A673 (cell line): ENCODE data around the gene CNOT2.

Experiments
- EZH2 ChIP-seq: fragments of 200-600 bp; sonication (generic); IDR thresholded peaks from 2 replicates; pipeline ENCODE4 v1.6.1; 2017; ENCODE audit warnings: borderline replicate concordance, low read depth, mild to moderate bottlenecking, mixed read lengths, antibody characterized with exemption, low read length; ENCODE audit not compliant: poor library complexity, severe bottlenecking
- TF ChIP-seq, protein P1 (sequence below): fragments of 300-800, 200-600 bp; sonication (generic); conservative IDR thresholded peaks from 2 replicates; pipeline ENCODE4 v1.5.1; 2017; ENCODE audit warnings: low read depth, mild to moderate bottlenecking, antibody characterized with exemption, low read length, moderate library complexity, mixed read lengths

DNA sequence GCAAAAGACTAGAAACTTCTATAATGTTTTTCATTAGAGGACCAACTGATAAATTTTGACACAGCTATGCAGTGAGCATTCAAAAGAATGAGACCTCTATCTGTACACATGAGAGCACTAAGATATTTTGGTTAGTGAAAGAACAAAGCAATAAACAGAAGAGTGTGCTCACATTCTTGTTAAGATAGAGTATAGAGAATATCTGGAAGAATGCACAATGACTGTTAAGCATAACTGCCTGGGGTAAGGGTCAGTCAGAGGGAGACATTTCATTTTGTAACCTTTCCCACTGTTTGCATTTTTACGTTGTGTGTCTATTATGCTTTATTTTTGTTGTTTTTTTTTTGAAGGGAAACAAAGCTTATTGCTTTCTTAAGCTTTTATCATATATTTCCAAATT is 143.5 kb downstream of the CNOT2 start:
- TF ChIP-seq, protein P1, sequence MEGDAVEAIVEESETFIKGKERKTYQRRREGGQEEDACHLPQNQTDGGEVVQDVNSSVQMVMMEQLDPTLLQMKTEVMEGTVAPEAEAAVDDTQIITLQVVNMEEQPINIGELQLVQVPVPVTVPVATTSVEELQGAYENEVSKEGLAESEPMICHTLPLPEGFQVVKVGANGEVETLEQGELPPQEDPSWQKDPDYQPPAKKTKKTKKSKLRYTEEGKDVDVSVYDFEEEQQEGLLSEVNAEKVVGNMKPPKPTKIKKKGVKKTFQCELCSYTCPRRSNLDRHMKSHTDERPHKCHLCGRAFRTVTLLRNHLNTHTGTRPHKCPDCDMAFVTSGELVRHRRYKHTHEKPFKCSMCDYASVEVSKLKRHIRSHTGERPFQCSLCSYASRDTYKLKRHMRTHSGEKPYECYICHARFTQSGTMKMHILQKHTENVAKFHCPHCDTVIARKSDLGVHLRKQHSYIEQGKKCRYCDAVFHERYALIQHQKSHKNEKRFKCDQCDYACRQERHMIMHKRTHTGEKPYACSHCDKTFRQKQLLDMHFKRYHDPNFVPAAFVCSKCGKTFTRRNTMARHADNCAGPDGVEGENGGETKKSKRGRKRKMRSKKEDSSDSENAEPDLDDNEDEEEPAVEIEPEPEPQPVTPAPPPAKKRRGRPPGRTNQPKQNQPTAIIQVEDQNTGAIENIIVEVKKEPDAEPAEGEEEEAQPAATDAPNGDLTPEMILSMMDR: no peak
- TF ChIP-seq EZH2: no peak
